A673 (cell line): Measurements from ENCODE around the gene PCBP4. TPM values are rescaled to one million over a fixed set of nuclear protein-coding genes. Genes with fewer than 3 reads are reported as not detected.

Experiments
- BruUV-seq: library from RNA; stranded (reverse); fragments of 400-500 nt; replicated peaks from 2 replicates; lab custom pipeline; 2021; lab: Mats Ljungman, UMichigan
- CTCF ChIA-PET: fragments of 300-600 bp; sonication (Branson Sonifier 250); formaldehyde crosslinking; loops from one replicate; lab custom pipeline; 2022; ENCODE audit warnings: antibody characterized with exemption; lab: Charles Lee
- POLR2A ChIA-PET: fragments of 300-600 bp; sonication (Branson Sonifier 250); formaldehyde crosslinking; loops from one replicate; lab custom pipeline; 2022; ENCODE audit warnings: antibody characterized with exemption; ENCODE audit not compliant: low non-redundant PET; lab: Charles Lee
- DNase-seq: peaks from one replicate; pipeline ENCODE4 v3.0.0-alpha.2; 2015; ENCODE audit warnings: low spot score
- H3K27ac ChIP-seq: fragments of 200-600 bp; sonication (generic); 2 replicates; pipeline ENCODE4 v1.5.1; 2016; ENCODE audit warnings: mixed run types, low read depth, mild to moderate bottlenecking, mixed read lengths, antibody characterized with exemption, low read length; ENCODE audit not compliant: poor library complexity, severe bottlenecking
- H3K27me3 ChIP-seq: fragments of 200-600 bp; sonication (generic); replicated peaks from 2 replicates; pipeline ENCODE4 v1.6.1; 2017; ENCODE audit warnings: mixed run types, low read depth, mild to moderate bottlenecking, mixed read lengths, antibody characterized with exemption, low read length; ENCODE audit not compliant: insufficient read depth, poor library complexity
- H3K36me3 ChIP-seq: fragments of 200-600 bp; sonication (generic); 2 replicates; pipeline ENCODE4 v1.6.1; 2016; ENCODE audit warnings: mixed run types, mild to moderate bottlenecking, mixed read lengths, antibody characterized with exemption, low read length; ENCODE audit not compliant: insufficient read depth, poor library complexity, severe bottlenecking
- H3K4me1 ChIP-seq: fragments of 200-600 bp; sonication (generic); 2 replicates; pipeline ENCODE4 v1.6.1; 2017; ENCODE audit warnings: mixed run types, mild to moderate bottlenecking, mixed read lengths, antibody characterized with exemption, low read length; ENCODE audit not compliant: insufficient read depth, poor library complexity, severe bottlenecking
- H3K4me3 ChIP-seq: fragments of 200-600 bp; sonication (generic); 2 replicates; pipeline ENCODE4 v1.5.1; 2016; ENCODE audit warnings: low read depth, mixed run types, mild to moderate bottlenecking, mixed read lengths, low read length; ENCODE audit not compliant: poor library complexity, severe bottlenecking
- H3K9me3 ChIP-seq: fragments of 200-600 bp; sonication (generic); 2 replicates; pipeline ENCODE4 v1.6.1; 2016; ENCODE audit warnings: mixed run types, low read depth, mild to moderate bottlenecking, mixed read lengths, antibody characterized with exemption, low read length; ENCODE audit not compliant: poor library complexity, severe bottlenecking
- CTCF ChIP-seq: fragments of 300-800, 200-600 bp; sonication (generic); conservative IDR thresholded peaks from 2 replicates; pipeline ENCODE4 v1.5.1; 2017; ENCODE audit warnings: low read depth, mild to moderate bottlenecking, antibody characterized with exemption, low read length, moderate library complexity, mixed read lengths
- EZH2 ChIP-seq: fragments of 200-600 bp; sonication (generic); IDR thresholded peaks from 2 replicates; pipeline ENCODE4 v1.6.1; 2017; ENCODE audit warnings: borderline replicate concordance, low read depth, mild to moderate bottlenecking, mixed read lengths, antibody characterized with exemption, low read length; ENCODE audit not compliant: poor library complexity, severe bottlenecking
- intact Hi-C: fragments of 100-400 bp; cut with micrococcal nuclease; formaldehyde crosslinking; loops from one replicate; pipeline ENCODE4 v1.10.0; 2022; ENCODE audit not compliant: unreplicated experiment
- total RNA-seq: library from RNA; stranded (reverse); gene quantifications from 2 replicates; pipeline ENCODE4 v1.2.3, GENCODE V29; 2021

Gene PCBP4
- total RNA-seq, 1 experiment from 2014 or later: 5.3 TPM

- no TSS peak for BruUV-seq
- Histone ChIP-seq H3K36me3 (no peaks in the 10 kb centered on the region), H3K27me3 (no peaks in the 10 kb centered on the region), H3K4me3 (no peak overlapping the region), H3K4me1 (peaks cover 6% of the 10 kb centered on the region), H3K27ac (no peak overlapping the region), H3K9me3 (no peaks in the 10 kb centered on the region)
- CTCF ChIA-PET: no interaction called here
- POLR2A ChIA-PET: no interaction called here
- TF ChIP-seq EZH2 (no peak), CTCF (no peak)
- DNase-seq: no peak
- intact Hi-C loops: no loop called here
Observed at GRCh38 chr3:51984269-51984647, 17.0 kb upstream of the PCBP4 start.

- Histone ChIP-seq H3K36me3 (no peaks in the 10 kb centered on the region), H3K27ac (peak overlapping the region; percentile 67), H3K4me3 (peak overlapping the region; percentile 47), H3K27me3 (no peaks in the 10 kb centered on the region), H3K4me1 (peaks cover 6% of the 10 kb centered on the region), H3K9me3 (no peaks in the 10 kb centered on the region)
- intact Hi-C loops: no loop called here
- ChIA-PET CTCF (no interaction called here), POLR2A (no interaction called here)
- no peak for TF ChIP-seq CTCF
- no peak for TF ChIP-seq EZH2
- TSS peak; percentile 91 for BruUV-seq
- no peak for DNase-seq
Observed at GRCh38 chr3:51983578-51984268, 16.5 kb upstream of the PCBP4 start.

GRCh38 chr3:51982838-51983577, 15.8 kb upstream of the PCBP4 start, which contains the start of gene ACY1:
Gene ACY1 (plus strand): TSS chr3:51983535. CDS start chr3:51984065, 530 bp downstream.
- Histone ChIP-seq H3K27me3 (no peaks in the 10 kb centered on the region), H3K4me3 (peak within 1 kb of the TSS; percentile 47), H3K4me1 (peaks cover 6% of the 10 kb centered on the region), H3K9me3 (no peaks in the 10 kb centered on the region), H3K27ac (peak within 1 kb of the TSS; percentile 67), H3K36me3 (no peaks in the 10 kb centered on the region)
- BruUV-seq: no TSS peak
- TF ChIP-seq EZH2 (no peak), CTCF (no peak)
- POLR2A ChIA-PET: no interaction called here
- peak; percentile 35 for DNase-seq
- intact Hi-C loops: no loop called here
- CTCF ChIA-PET: interaction anchor here (1.0 kb wide), 1 partner anchor 42 kb away, joined by 3 read pairs; the partner anchor contains the start of gene RRP9
